Measurements from ENCODE around the gene PIGS. TPM values are rescaled to one million over a fixed set of nuclear protein-coding genes. Genes with fewer than 3 reads are reported as not detected.

The PIGS gene
- 55.5 to 65.3 TPM (median 61.2 TPM) in 5 replicates for total RNA-seq (2022; extraction: Qiagen RNA extraction)

GRCh38 chr17:28571361-28572122 lies at the start of gene PIGS:
PIGS (minus strand) TSS chr17:28571524; CDS start chr17:28571496, 28 bp downstream.

GRCh38 chr17:28613931-28614381 lies 42.6 kb upstream of the PIGS start, which contains the start of gene RSKR:
RSKR (minus strand) TSS chr17:28614185; CDS start chr17:28614161, 24 bp downstream.

GRCh38 chr17:28598799-28599310 lies 27.5 kb upstream of the PIGS start, which contains the start of gene SPAG5:
SPAG5 (minus strand) TSS chr17:28599025; CDS start chr17:28598946, 79 bp downstream.

GRCh38 chr17:28576758-28577465 lies 5.6 kb upstream of the PIGS start, which contains the start of gene ALDOC:
ALDOC (minus strand) TSS chr17:28576895; CDS start chr17:28575532, 1,363 bp downstream.

GRCh38 chr17:28552176-28552999 lies 18.9 kb downstream of the PIGS start, which contains the start of gene UNC119:
UNC119 (minus strand) TSS chr17:28552624; CDS start chr17:28552557, 67 bp downstream.

GRCh38 chr17:28505986-28506665 lies 65.2 kb downstream of the PIGS start, which contains the start of gene FOXN1:
FOXN1 (plus strand) TSS chr17:28506348; CDS start chr17:28523970, 17,622 bp downstream.

Other genes starting within 250 kb of the PIGS start
- gene IFT20, start 236.1 kb downstream of the PIGS start, total RNA-seq (2022; extraction: Qiagen RNA extraction) = 53.7 to 58.8 TPM (median 57.1 TPM) in 5 replicates
- 41.9 to 53.8 TPM (median 52.7 TPM) in 5 replicates for gene TNFAIP1, start 235.8 kb downstream of the PIGS start, total RNA-seq (2022; extraction: Qiagen RNA extraction)
- 139 to 165 TPM (median 165 TPM) in 5 replicates for gene POLDIP2, start 214.0 kb downstream of the PIGS start, total RNA-seq (2022; extraction: Qiagen RNA extraction)
- gene SEBOX, start 206.3 kb downstream of the PIGS start, total RNA-seq (2022; extraction: Qiagen RNA extraction) = not detected in 5 replicates
- 16.9 to 24.9 TPM (median 20.6 TPM) in 5 replicates for gene VTN, start 201.2 kb downstream of the PIGS start, total RNA-seq (2022; extraction: Qiagen RNA extraction)
- 4.4 to 7.4 TPM (median 6.2 TPM) in 5 replicates for gene SARM1, start 199.8 kb downstream of the PIGS start, total RNA-seq (2022; extraction: Qiagen RNA extraction)
- gene SLC46A1, start 165.3 kb downstream of the PIGS start, total RNA-seq (2022; extraction: Qiagen RNA extraction) = 15.8 to 22.8 TPM (median 20.7 TPM) in 5 replicates
- gene SLC13A2, start 97.9 kb downstream of the PIGS start, total RNA-seq (2022; extraction: Qiagen RNA extraction) = 0.06 to 0.15 TPM (median 0.12 TPM) in 5 replicates
- gene FOXN1, start 65.2 kb downstream of the PIGS start, total RNA-seq (2022; extraction: Qiagen RNA extraction) = 0.02 to 0.06 TPM (median 0.04 TPM) in 4 of 5 replicates, not detected in the other
- 22.3 to 36.4 TPM (median 32.0 TPM) in 5 replicates for gene UNC119, start 18.9 kb downstream of the PIGS start, total RNA-seq (2022; extraction: Qiagen RNA extraction)
- 1.6 to 2.8 TPM (median 2.1 TPM) in 5 replicates for gene ALDOC, start 5.4 kb upstream of the PIGS start, total RNA-seq (2022; extraction: Qiagen RNA extraction)
- 69.8 to 83.9 TPM (median 78.3 TPM) in 5 replicates for gene SPAG5, start 27.5 kb upstream of the PIGS start, total RNA-seq (2022; extraction: Qiagen RNA extraction)
- 3.0 to 5.5 TPM (median 4.8 TPM) in 5 replicates for gene RSKR, start 42.7 kb upstream of the PIGS start, total RNA-seq (2022; extraction: Qiagen RNA extraction)
- gene BLTP2, start 73.6 kb upstream of the PIGS start, total RNA-seq (2022; extraction: Qiagen RNA extraction) = 51.4 to 78.0 TPM (median 62.9 TPM) in 5 replicates
- gene SDF2, start 90.4 kb upstream of the PIGS start, total RNA-seq (2022; extraction: Qiagen RNA extraction) = 82.2 to 85.5 TPM (median 83.0 TPM) in 5 replicates
- gene SUPT6H, start 90.7 kb upstream of the PIGS start, total RNA-seq (2022; extraction: Qiagen RNA extraction) = 67.6 to 75.2 TPM (median 73.5 TPM) in 5 replicates
- gene PROCA1, start 140.4 kb upstream of the PIGS start, total RNA-seq (2022; extraction: Qiagen RNA extraction) = 1.0 to 1.7 TPM (median 1.1 TPM) in 5 replicates
- gene RAB34, start 146.3 kb upstream of the PIGS start, total RNA-seq (2022; extraction: Qiagen RNA extraction) = 227 to 270 TPM (median 264 TPM) in 5 replicates
- gene RPL23A, start 148.5 kb upstream of the PIGS start, total RNA-seq (2022; extraction: Qiagen RNA extraction) = 2,007 to 2,316 TPM (median 2,128 TPM) in 5 replicates
- gene TLCD1, start 154.7 kb upstream of the PIGS start, total RNA-seq (2022; extraction: Qiagen RNA extraction) = 31.9 to 55.5 TPM (median 50.7 TPM) in 5 replicates
- 3.3 to 5.5 TPM (median 4.4 TPM) in 5 replicates for gene NEK8, start 157.3 kb upstream of the PIGS start, total RNA-seq (2022; extraction: Qiagen RNA extraction)
- 55.3 to 91.7 TPM (median 86.7 TPM) in 5 replicates for gene TRAF4, start 172.5 kb upstream of the PIGS start, total RNA-seq (2022; extraction: Qiagen RNA extraction)